KMS-11 (cell line): ENCODE measurements around the gene LAMA1.

Experiments used
- H2AFZ ChIP-seq: fragments of 200-600 bp; sonication (generic); 2 replicates; pipeline ENCODE4 v1.6.1; 2016; ENCODE audit warnings: antibody characterized with exemption, mixed run types, low read depth
- H3K27ac ChIP-seq: fragments of 200-600 bp; sonication (generic); 2 replicates; pipeline ENCODE4 v1.6.1; 2016; ENCODE audit warnings: mild to moderate bottlenecking, mixed run types
- H3K27me3 ChIP-seq: fragments of 200-600 bp; sonication (generic); 2 replicates; pipeline ENCODE4 v1.6.1; 2017; ENCODE audit warnings: mild to moderate bottlenecking, low read depth, mixed run types, moderate library complexity; ENCODE audit not compliant: insufficient read depth
- H3K36me3 ChIP-seq: fragments of 200-600 bp; sonication (generic); 2 replicates; pipeline ENCODE4 v1.6.1; 2017; ENCODE audit warnings: mild to moderate bottlenecking, mixed run types; ENCODE audit not compliant: insufficient read depth
- H3K4me1 ChIP-seq: fragments of 200-600 bp; sonication (generic); 2 replicates; pipeline ENCODE4 v1.6.1; 2016; ENCODE audit warnings: mild to moderate bottlenecking, low read depth, mixed run types; ENCODE audit not compliant: poor library complexity, severe bottlenecking
- H3K4me2 ChIP-seq: fragments of 200-600 bp; sonication (generic); 2 replicates; pipeline ENCODE4 v1.7.0; 2016; ENCODE audit warnings: mild to moderate bottlenecking, mixed run types
- H3K4me3 ChIP-seq: fragments of 200-600 bp; sonication (generic); IDR thresholded peaks from 2 replicates; pipeline ENCODE4 v1.6.1; 2017; ENCODE audit warnings: low read depth, low read length, mixed read lengths; ENCODE audit not compliant: insufficient read depth
- H3K79me2 ChIP-seq: fragments of 200-600 bp; sonication (generic); 2 replicates; pipeline ENCODE4 v1.6.1; 2016; ENCODE audit warnings: low read depth, mixed run types; ENCODE audit not compliant: insufficient read depth
- H3K9ac ChIP-seq: fragments of 200-600 bp; sonication (generic); 2 replicates; pipeline ENCODE4 v1.6.1; 2016; ENCODE audit warnings: mild to moderate bottlenecking, mixed run types
- H4K20me1 ChIP-seq: fragments of 200-600 bp; sonication (generic); 2 replicates; pipeline ENCODE4 v1.6.1; 2016; ENCODE audit warnings: mild to moderate bottlenecking, mixed run types; ENCODE audit not compliant: insufficient read depth
- CTCF ChIP-seq: fragments of 200-600 bp; sonication (generic); conservative IDR thresholded peaks from 2 replicates; pipeline ENCODE4 v1.6.1; 2017; ENCODE audit warnings: low read depth, mild to moderate bottlenecking, antibody characterized with exemption, low read length, moderate library complexity, mixed read lengths

The LAMA1 gene

GRCh38 chr18:7158216-7158615 lies 40.6 kb upstream of the LAMA1 start:
- Histone ChIP-seq H3K4me3 (no peak overlapping the region), H3K27me3 (no peaks in the 10 kb centered on the region), H3K27ac (no peak overlapping the region), H4K20me1 (no peaks in the 10 kb centered on the region), H3K79me2 (no peaks in the 10 kb centered on the region), H3K9ac (no peak overlapping the region), H2AFZ (no peak overlapping the region), H3K36me3 (no peaks in the 10 kb centered on the region), H3K4me2 (no peak overlapping the region), H3K4me1 (no peaks in the 10 kb centered on the region)
- TF ChIP-seq CTCF = no peak

GRCh38 chr18:7157760-7158159 lies 40.2 kb upstream of the LAMA1 start:
- no peak for TF ChIP-seq CTCF
- H3K4me2 ChIP-seq = no peak overlapping the region
- H3K36me3 ChIP-seq = no peaks in the 10 kb centered on the region
- H4K20me1 ChIP-seq = no peaks in the 10 kb centered on the region
- H3K4me3 ChIP-seq = no peak overlapping the region
- H3K27me3 ChIP-seq = no peaks in the 10 kb centered on the region
- no peaks in the 10 kb centered on the region for H3K79me2 ChIP-seq
- no peak overlapping the region for H3K27ac ChIP-seq
- H3K9ac ChIP-seq = no peak overlapping the region
- H3K4me1 ChIP-seq = no peaks in the 10 kb centered on the region
- H2AFZ ChIP-seq = no peak overlapping the region

- Histone ChIP-seq H3K27me3 (no peaks in the 10 kb centered on the region), H3K79me2 (no peaks in the 10 kb centered on the region), H3K36me3 (no peaks in the 10 kb centered on the region), H3K4me3 (no peak overlapping the region), H2AFZ (no peak overlapping the region), H3K9ac (no peak overlapping the region), H4K20me1 (no peaks in the 10 kb centered on the region), H3K27ac (no peak overlapping the region), H3K4me2 (no peak overlapping the region), H3K4me1 (no peaks in the 10 kb centered on the region)
- no peak for TF ChIP-seq CTCF
Measured at GRCh38 chr18:7155887-7156286, 38.3 kb upstream of the LAMA1 start.

- TF ChIP-seq CTCF = no peak
- Histone ChIP-seq H3K27me3 (no peaks in the 10 kb centered on the region), H3K79me2 (no peaks in the 10 kb centered on the region)
Measured at GRCh38 chr18:7155092-7155491, 37.5 kb upstream of the LAMA1 start.

More at GRCh38 chr18:7155092-7155491, 37.5 kb upstream of the LAMA1 start:
- Histone ChIP-seq H3K27ac (no peak overlapping the region), H3K4me3 (no peak overlapping the region), H3K9ac (no peak overlapping the region), H3K4me1 (no peaks in the 10 kb centered on the region), H3K4me2 (no peak overlapping the region), H2AFZ (no peak overlapping the region), H4K20me1 (no peaks in the 10 kb centered on the region), H3K36me3 (no peaks in the 10 kb centered on the region)
